Measurements from ENCODE around the gene NR5A2.

The NR5A2 gene

GRCh38 chr1:200042119-200042551 lies 14.6 kb downstream of the NR5A2 start:
- no peak for TF ChIP-seq CTCF (IDR thresholded peaks at IDR 0.05; ENCODE audit: borderline replicate concordance, control extremely low read depth, extremely low read depth, insufficient read depth, missing control alignments)
- no peak for DNase-seq (ENCODE audit: low spot score)
- in situ Hi-C loops (cut with MboI; ENCODE audit: low sequenced_read_pairs, unreplicated experiment), result no loop called here

DNA sequence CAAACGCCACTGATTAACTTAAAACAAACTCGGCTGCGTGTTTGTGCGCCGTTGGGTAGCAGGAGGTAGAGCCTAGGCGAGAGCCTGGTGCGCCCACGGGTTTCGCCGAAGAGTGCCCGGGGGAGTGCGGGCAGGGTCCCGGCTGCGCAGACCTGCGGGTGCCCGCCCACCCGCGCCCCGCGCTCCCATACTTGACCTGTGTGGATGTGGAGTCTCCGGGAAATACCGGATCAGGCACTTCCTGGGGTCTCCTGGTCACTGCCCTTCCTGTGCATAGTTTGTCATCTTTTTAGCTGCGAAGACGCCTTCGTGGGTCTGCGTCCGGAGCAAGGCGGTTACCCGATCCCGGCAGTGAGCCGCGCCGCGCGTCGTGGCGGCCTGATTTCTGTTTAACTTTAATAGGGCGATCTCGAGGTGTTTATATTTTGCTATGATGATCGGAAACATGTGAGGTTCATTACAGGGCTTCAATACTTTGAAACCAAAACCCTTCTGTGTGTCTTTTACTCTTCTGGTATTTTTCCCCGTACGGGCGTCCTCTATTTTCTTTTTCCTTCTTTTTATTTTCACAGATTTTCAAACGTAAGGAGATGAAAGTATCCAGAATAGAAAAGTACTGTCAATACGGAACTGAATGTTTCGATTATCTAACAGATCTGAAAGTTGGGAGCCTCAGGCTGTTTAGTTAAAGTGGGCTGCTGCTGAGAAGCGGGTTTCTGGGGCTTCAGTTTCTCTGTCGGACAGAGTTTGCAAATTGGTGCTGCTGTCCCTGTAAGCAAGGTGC lies 15.2 kb downstream of the NR5A2 start:
- in situ Hi-C loops (cut with MboI; ENCODE audit: low sequenced_read_pairs, unreplicated experiment), result no loop called here
- TF ChIP-seq CTCF (IDR thresholded peaks at IDR 0.05; ENCODE audit: borderline replicate concordance, control extremely low read depth, extremely low read depth, insufficient read depth, missing control alignments), result no peak
- DNase-seq (ENCODE audit: low spot score), result peak; percentile 36

DNA sequence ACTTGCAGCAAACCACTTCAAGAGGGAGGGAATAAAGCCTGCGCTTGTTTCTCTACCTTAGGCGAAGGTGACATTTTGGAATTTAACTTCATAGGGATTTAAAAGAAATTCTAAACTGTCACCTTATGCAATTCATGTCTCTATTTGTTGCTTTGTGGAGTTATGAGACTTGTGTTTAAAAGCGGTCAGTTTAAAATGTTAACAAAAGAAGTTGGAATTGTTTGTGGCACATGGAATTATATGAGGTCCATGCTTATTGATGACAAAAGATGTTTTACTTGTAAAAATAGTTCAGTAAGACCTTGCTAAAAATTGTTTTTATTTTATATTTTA lies 15.8 kb downstream of the NR5A2 start:
- TF ChIP-seq CTCF (IDR thresholded peaks at IDR 0.05; ENCODE audit: borderline replicate concordance, control extremely low read depth, extremely low read depth, insufficient read depth, missing control alignments), result no peak
- in situ Hi-C loops (cut with MboI; ENCODE audit: low sequenced_read_pairs, unreplicated experiment), result no loop called here
- DNase-seq (ENCODE audit: low spot score), result no peak

- in situ Hi-C loops (cut with MboI; ENCODE audit: low sequenced_read_pairs, unreplicated experiment), result no loop called here
- TF ChIP-seq CTCF (IDR thresholded peaks at IDR 0.05; ENCODE audit: borderline replicate concordance, control extremely low read depth, extremely low read depth, insufficient read depth, missing control alignments), result no peak
- no peak for DNase-seq (ENCODE audit: low spot score)
Observed at GRCh38 chr1:200046115-200046514, 18.6 kb downstream of the NR5A2 start.

DNA sequence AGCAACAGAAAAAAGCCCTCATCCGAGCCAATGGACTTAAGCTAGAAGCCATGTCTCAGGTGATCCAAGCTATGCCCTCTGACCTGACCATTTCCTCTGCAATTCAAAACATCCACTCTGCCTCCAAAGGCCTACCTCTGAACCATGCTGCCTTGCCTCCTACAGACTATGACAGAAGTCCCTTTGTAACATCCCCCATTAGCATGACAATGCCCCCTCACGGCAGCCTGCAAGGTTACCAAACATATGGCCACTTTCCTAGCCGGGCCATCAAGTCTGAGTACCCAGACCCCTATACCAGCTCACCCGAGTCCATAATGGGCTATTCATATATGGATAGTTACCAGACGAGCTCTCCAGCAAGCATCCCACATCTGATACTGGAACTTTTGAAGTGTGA lies 20.7 kb downstream of the NR5A2 start:
- DNase-seq (ENCODE audit: low spot score), result no peak
- in situ Hi-C loops (cut with MboI; ENCODE audit: low sequenced_read_pairs, unreplicated experiment), result no loop called here
- TF ChIP-seq CTCF (IDR thresholded peaks at IDR 0.05; ENCODE audit: borderline replicate concordance, control extremely low read depth, extremely low read depth, insufficient read depth, missing control alignments), result no peak

- no peak for TF ChIP-seq CTCF (IDR thresholded peaks at IDR 0.05; ENCODE audit: borderline replicate concordance, control extremely low read depth, extremely low read depth, insufficient read depth, missing control alignments)
- in situ Hi-C loops (cut with MboI; ENCODE audit: low sequenced_read_pairs, unreplicated experiment), result no loop called here
- no peak for DNase-seq (ENCODE audit: low spot score)
Observed at GRCh38 chr1:200049810-200050209, 22.3 kb downstream of the NR5A2 start.
